HCT116 (cell line): ENCODE results near the gene EMP2. TPM values are rescaled to one million over a fixed set of nuclear protein-coding genes. Genes with fewer than 3 reads are reported as not detected.
A peak's percentile ranks its signal among the peaks of the same experiment; 100 is the strongest.

Experiments used
- ATAC-seq: fragments of 200-7000 bp; cut with Tn5 transposase; 2 replicates; pipeline ENCODE4 v1.9.1; 2020; ENCODE audit warnings: mild to moderate bottlenecking, moderate library complexity
- Bru-seq: library from RNA; stranded (reverse); fragments of 400-500 nt; gene quantifications from one replicate; lab custom pipeline; 2021; lab: Mats Ljungman, UMichigan
- BruChase-seq, 2 experiments: library from RNA; stranded (reverse); fragments of 400-500 nt; gene quantifications; one replicate each; lab custom pipeline; 2021; lab: Mats Ljungman, UMichigan
- BruUV-seq: library from RNA; stranded (reverse); fragments of 400-500 nt; replicated peaks from 2 replicates; lab custom pipeline; 2021; lab: Mats Ljungman, UMichigan
- CTCF ChIA-PET: fragments of 300-600 bp; sonication (Branson Sonifier 250); formaldehyde crosslinking; loops from one replicate; lab custom pipeline; 2021; ENCODE audit warnings: antibody characterized with exemption; lab: Charles Lee
- POLR2A ChIA-PET: fragments of 300-600, 350-600 bp; sonication (Branson Sonifier 250); formaldehyde crosslinking; loops from one replicate; lab custom pipeline; 2021; ENCODE audit warnings: antibody characterized with exemption; lab: Charles Lee
- RAD21 ChIA-PET, 2 experiments: fragments of 300-600 bp; sonication (Branson Sonifier 250); formaldehyde crosslinking; loops; one replicate each; lab custom pipeline; 2023; ENCODE audit warnings: low total read pairs in 2 of 2; ENCODE audit not compliant: uncharacterized antibody in 2 of 2, unreplicated experiment in 2 of 2, low non-redundant PET in 1 of 2; lab: Charles Lee
- DNase-seq: peaks from one replicate; pipeline ENCODE4 v3.0.0-alpha.2; 2010; ENCODE audit warnings: low read depth, low spot score
- H2AFZ ChIP-seq: fragments of 200-600 bp; shearing (Covaris generic), sonication (generic); 2 replicates; pipeline ENCODE4 v1.6.1; 2017; ENCODE audit warnings: low read depth, mixed run types, mixed read lengths, antibody characterized with exemption, low read length; ENCODE audit not compliant: poor library complexity, severe bottlenecking
- H3K27ac ChIP-seq: 2 replicates; pipeline ENCODE4 v1.5.1; 2012; ENCODE audit warnings: low read depth, low read length
- H3K27me3 ChIP-seq: fragments of 200-600 bp; sonication (generic); 2 replicates; pipeline ENCODE4 v1.6.1; 2016; ENCODE audit warnings: mixed run types, low read length, mixed read lengths; ENCODE audit not compliant: insufficient read depth
- H3K36me3 ChIP-seq, 2 experiments: fragments of 200-500 bp in 1 of 2; fragments of 200-600 bp in 1 of 2; sonication (Bioruptor generic) in 1 of 2; sonication (generic) in 1 of 2; 2 replicates each; pipeline versions ENCODE4 v1.5.1 to v1.6.1; 2014 to 2016; ENCODE audit warnings: low read length in 2 of 2, inconsistent platforms in 1 of 2, mixed read lengths in 1 of 2, mixed run types in 1 of 2; ENCODE audit not compliant: insufficient read depth in 2 of 2, control insufficient read depth in 1 of 2
- H3K4me1 ChIP-seq, 2 experiments: fragments of 200-600 bp in 1 of 2; sonication (generic) in 1 of 2; 2 replicates each; pipeline versions ENCODE4 v1.5.1 to v1.6.1; 2012 to 2017; ENCODE audit warnings: low read length in 2 of 2, inconsistent platforms in 1 of 2, mild to moderate bottlenecking in 1 of 2, mixed read lengths in 1 of 2, mixed run types in 1 of 2, moderate library complexity in 1 of 2; ENCODE audit not compliant: insufficient read depth in 2 of 2, control insufficient read depth in 1 of 2
- H3K4me2 ChIP-seq: fragments of 200-600 bp; sonication (generic); 2 replicates; pipeline ENCODE4 v1.6.1; 2017; ENCODE audit warnings: mixed run types, low read length, mixed read lengths
- H3K4me3 ChIP-seq, 2 experiments: fragments of 200-600 bp in 1 of 2; sonication (generic) in 1 of 2; replicated peaks in 1 of 2; 2 replicates each; pipeline ENCODE4 v1.5.1; 2011 to 2016; ENCODE audit warnings: low read length in 2 of 2, control low read depth in 1 of 2, low read depth in 1 of 2, mild to moderate bottlenecking in 1 of 2, mixed read lengths in 1 of 2, mixed run types in 1 of 2
- H3K79me2 ChIP-seq: fragments of 200-600 bp; sonication (generic); 2 replicates; pipeline ENCODE4 v1.6.1; 2017; ENCODE audit warnings: mild to moderate bottlenecking, mixed run types, low read length, moderate library complexity, mixed read lengths; ENCODE audit not compliant: insufficient read depth
- H3K9ac ChIP-seq: fragments of 200-600 bp; sonication (generic); 2 replicates; pipeline ENCODE4 v1.6.1; 2016; ENCODE audit warnings: low read length, mixed read lengths
- H3K9me2 ChIP-seq: fragments of 200-600 bp; sonication (generic), shearing (Covaris generic); 2 replicates; pipeline ENCODE4 v1.6.1; 2017; ENCODE audit warnings: mixed run types, mild to moderate bottlenecking, moderate library complexity; ENCODE audit not compliant: insufficient read depth
- H3K9me3 ChIP-seq, 2 experiments: fragments of 200-500 bp in 1 of 2; fragments of 200-600 bp in 1 of 2; sonication (Bioruptor generic) in 1 of 2; sonication (generic) in 1 of 2; 2 replicates each; pipeline ENCODE4 v1.6.1; 2014 to 2017; ENCODE audit warnings: low read length in 2 of 2, mixed read lengths in 2 of 2, inconsistent platforms in 1 of 2, low read depth in 1 of 2, mild to moderate bottlenecking in 1 of 2, mixed run types in 1 of 2, moderate library complexity in 1 of 2; ENCODE audit not compliant: control insufficient read depth in 1 of 2, insufficient read depth in 1 of 2
- H4K20me1 ChIP-seq: fragments of 200-600 bp; sonication (generic), shearing (Covaris generic); 2 replicates; pipeline ENCODE4 v1.6.1; 2017; ENCODE audit warnings: mixed run types, mild to moderate bottlenecking, moderate library complexity; ENCODE audit not compliant: insufficient read depth
- CBX3 ChIP-seq: IDR thresholded peaks from 2 replicates; pipeline ENCODE4 v1.6.1; 2012; ENCODE audit warnings: low read depth
- EGR1 ChIP-seq: IDR thresholded peaks from 2 replicates; pipeline ENCODE4 v1.6.1; 2012; ENCODE audit warnings: low read depth
- FOSL1 ChIP-seq: IDR thresholded peaks from 2 replicates; pipeline ENCODE4 v1.6.1; 2012; ENCODE audit warnings: low read depth
- JUND ChIP-seq: IDR thresholded peaks from 2 replicates; pipeline ENCODE4 v1.6.1; 2012
- POLR2AphosphoS5 ChIP-seq: IDR thresholded peaks from 2 replicates; pipeline ENCODE4 v1.6.1; 2011; ENCODE audit warnings: mild to moderate bottlenecking, low read depth, low read length, moderate library complexity
- RAD21 ChIP-seq: IDR thresholded peaks from 2 replicates; pipeline ENCODE4 v1.6.1; 2012; ENCODE audit warnings: low read depth, mild to moderate bottlenecking
- SIN3A ChIP-seq: IDR thresholded peaks from 2 replicates; pipeline ENCODE4 v1.6.1; 2012; ENCODE audit warnings: low read depth
- SP1 ChIP-seq: IDR thresholded peaks from 2 replicates; pipeline ENCODE4 v1.6.1; 2012; ENCODE audit warnings: low read depth
- TCF7L2 ChIP-seq: IDR thresholded peaks from 2 replicates; pipeline ENCODE4 v1.7.0; 2011; ENCODE audit warnings: borderline replicate concordance, inconsistent platforms; ENCODE audit not compliant: insufficient read depth, insufficient read length; ENCODE audit errors: extremely low read depth
- ZFX ChIP-seq: fragments of 450-650 bp; IDR thresholded peaks from 2 replicates; pipeline ENCODE4 v1.6.1; 2017
- ZNF274 ChIP-seq: fragments of 200-500 bp; sonication (Bioruptor generic); IDR thresholded peaks from 2 replicates; pipeline ENCODE4 v1.6.1; 2014; ENCODE audit warnings: mild to moderate bottlenecking, low read depth, low read length, inconsistent platforms
- intact Hi-C: fragments of 100-400 bp; cut with micrococcal nuclease; formaldehyde crosslinking; loops from 2 replicates; pipeline ENCODE4 v1.10.0; 2022
- long read RNA-seq: library from polyadenylated mRNA; unstranded; transcript quantifications from one replicate; pipeline ENCODE4 v2.0.0, GENCODE V29; 2021; ENCODE audit not compliant: unreplicated experiment
- polyA plus RNA-seq: library from polyadenylated mRNA; unstranded; fragments of >200 nt; gene quantifications from 2 replicates; pipeline ENCODE4 v1.2.1, GENCODE V29; 2012; ENCODE audit warnings: missing spikeins
- total RNA-seq: library from RNA; stranded (reverse); gene quantifications from one replicate; pipeline ENCODE4 v1.2.1, GENCODE V29; 2021; ENCODE audit not compliant: unreplicated experiment
- TF ChIP-seq, protein P1 (sequence below): IDR thresholded peaks from 2 replicates; pipeline ENCODE4 v1.6.1; 2012
- TF ChIP-seq, protein P2 (sequence below): IDR thresholded peaks from 2 replicates; pipeline ENCODE4 v1.6.1; 2012; ENCODE audit warnings: low read depth
- TF ChIP-seq, protein P3 (sequence below): IDR thresholded peaks from 2 replicates; pipeline ENCODE4 v1.6.1; 2011; ENCODE audit warnings: mild to moderate bottlenecking, low read length, moderate library complexity; ENCODE audit not compliant: insufficient replicate concordance; ENCODE audit errors: extremely low read depth

EMP2 gene, protein sequence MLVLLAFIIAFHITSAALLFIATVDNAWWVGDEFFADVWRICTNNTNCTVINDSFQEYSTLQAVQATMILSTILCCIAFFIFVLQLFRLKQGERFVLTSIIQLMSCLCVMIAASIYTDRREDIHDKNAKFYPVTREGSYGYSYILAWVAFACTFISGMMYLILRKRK
- total RNA-seq (32.6 TPM), Bru-seq, nascent RNA (percentile 56 among the genes with signal in this experiment), BruChase-seq, experiment 1, labeled RNA remaining after a 6-hour chase (percentile 74 among the genes with signal in this experiment), BruChase-seq, experiment 2, labeled RNA remaining after a 2-hour chase (percentile 55 among the genes with signal in this experiment)
- polyA plus RNA-seq: 22.0 and 26.1 TPM in 2 replicates
- long read RNA-seq, full-length matches to known transcripts: 20 of 33 reads
- long read RNA-seq, partial matches to known transcripts: 1 of 33 reads
- long read RNA-seq, other reads (novel, unspliced or antisense): 12 of 33 reads

- Histone ChIP-seq H3K4me3 (peak within 1 kb of the TSS; percentile 68 to 83), H3K27me3 (no peaks in the 10 kb centered on the region), H4K20me1 (no peaks in the 10 kb centered on the region), H3K36me3 (no peaks in the 10 kb centered on the region), H2AFZ (peak within 1 kb of the TSS; percentile 42), H3K4me1 (peaks cover 38 to 47% of the 10 kb centered on the region in 2 experiments), H3K79me2 (peaks cover 16% of the 10 kb centered on the region), H3K9me3 (no peaks in the 10 kb centered on the region), H3K9ac (peak within 1 kb of the TSS; percentile 84), H3K27ac (peak within 1 kb of the TSS; percentile 88), H3K4me2 (peak within 1 kb of the TSS; percentile 99), H3K9me2 (no peaks in the 10 kb centered on the region)
- ChIA-PET RAD21 (no interaction called here), POLR2A (interaction anchor here (0.6 to 1.4 kb wide), 3 partner anchors 10 to 1387 kb away, joined by 3 to 4 read pairs (median 3); no protein-coding TSS in a partner anchor), CTCF (interaction anchor here (1.0 to 1.7 kb wide), 3 partner anchors 13 to 339 kb away, joined by 4 to 7 read pairs (median 4); no protein-coding TSS in a partner anchor)
- ATAC-seq: peak; percentile 90
- no TSS peak for BruUV-seq
- peak; percentile 36 for DNase-seq
- intact Hi-C loops: loop anchor here (5.0 kb wide), 2 partner anchors 157 to 337 kb away; no protein-coding TSS in a partner anchor
- TF ChIP-seq SP1 (peak; percentile 55), ZFX (peak; percentile 43; the same call in 1 of the 2 replicates), RAD21 (peak; percentile 51; the same call in 1 of the 2 replicates), EGR1 (peak; percentile 89), TCF7L2 (peak; percentile 59), CBX3 (peak; percentile 60; the same call in 1 of the 2 replicates), JUND (no peak), SIN3A (peak; percentile 69; the same call in 1 of the 2 replicates), POLR2AphosphoS5 (0 out of 2 replicates have a peak, but pooled peaks have one; percentile 44), FOSL1 (no peak), ZNF274 (no peak)
- TF ChIP-seq, protein P1, sequence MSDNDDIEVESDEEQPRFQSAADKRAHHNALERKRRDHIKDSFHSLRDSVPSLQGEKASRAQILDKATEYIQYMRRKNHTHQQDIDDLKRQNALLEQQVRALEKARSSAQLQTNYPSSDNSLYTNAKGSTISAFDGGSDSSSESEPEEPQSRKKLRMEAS: peak; percentile 78
- TF ChIP-seq, protein P2, sequence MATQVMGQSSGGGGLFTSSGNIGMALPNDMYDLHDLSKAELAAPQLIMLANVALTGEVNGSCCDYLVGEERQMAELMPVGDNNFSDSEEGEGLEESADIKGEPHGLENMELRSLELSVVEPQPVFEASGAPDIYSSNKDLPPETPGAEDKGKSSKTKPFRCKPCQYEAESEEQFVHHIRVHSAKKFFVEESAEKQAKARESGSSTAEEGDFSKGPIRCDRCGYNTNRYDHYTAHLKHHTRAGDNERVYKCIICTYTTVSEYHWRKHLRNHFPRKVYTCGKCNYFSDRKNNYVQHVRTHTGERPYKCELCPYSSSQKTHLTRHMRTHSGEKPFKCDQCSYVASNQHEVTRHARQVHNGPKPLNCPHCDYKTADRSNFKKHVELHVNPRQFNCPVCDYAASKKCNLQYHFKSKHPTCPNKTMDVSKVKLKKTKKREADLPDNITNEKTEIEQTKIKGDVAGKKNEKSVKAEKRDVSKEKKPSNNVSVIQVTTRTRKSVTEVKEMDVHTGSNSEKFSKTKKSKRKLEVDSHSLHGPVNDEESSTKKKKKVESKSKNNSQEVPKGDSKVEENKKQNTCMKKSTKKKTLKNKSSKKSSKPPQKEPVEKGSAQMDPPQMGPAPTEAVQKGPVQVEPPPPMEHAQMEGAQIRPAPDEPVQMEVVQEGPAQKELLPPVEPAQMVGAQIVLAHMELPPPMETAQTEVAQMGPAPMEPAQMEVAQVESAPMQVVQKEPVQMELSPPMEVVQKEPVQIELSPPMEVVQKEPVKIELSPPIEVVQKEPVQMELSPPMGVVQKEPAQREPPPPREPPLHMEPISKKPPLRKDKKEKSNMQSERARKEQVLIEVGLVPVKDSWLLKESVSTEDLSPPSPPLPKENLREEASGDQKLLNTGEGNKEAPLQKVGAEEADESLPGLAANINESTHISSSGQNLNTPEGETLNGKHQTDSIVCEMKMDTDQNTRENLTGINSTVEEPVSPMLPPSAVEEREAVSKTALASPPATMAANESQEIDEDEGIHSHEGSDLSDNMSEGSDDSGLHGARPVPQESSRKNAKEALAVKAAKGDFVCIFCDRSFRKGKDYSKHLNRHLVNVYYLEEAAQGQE: no peak
- TF ChIP-seq, protein P3, sequence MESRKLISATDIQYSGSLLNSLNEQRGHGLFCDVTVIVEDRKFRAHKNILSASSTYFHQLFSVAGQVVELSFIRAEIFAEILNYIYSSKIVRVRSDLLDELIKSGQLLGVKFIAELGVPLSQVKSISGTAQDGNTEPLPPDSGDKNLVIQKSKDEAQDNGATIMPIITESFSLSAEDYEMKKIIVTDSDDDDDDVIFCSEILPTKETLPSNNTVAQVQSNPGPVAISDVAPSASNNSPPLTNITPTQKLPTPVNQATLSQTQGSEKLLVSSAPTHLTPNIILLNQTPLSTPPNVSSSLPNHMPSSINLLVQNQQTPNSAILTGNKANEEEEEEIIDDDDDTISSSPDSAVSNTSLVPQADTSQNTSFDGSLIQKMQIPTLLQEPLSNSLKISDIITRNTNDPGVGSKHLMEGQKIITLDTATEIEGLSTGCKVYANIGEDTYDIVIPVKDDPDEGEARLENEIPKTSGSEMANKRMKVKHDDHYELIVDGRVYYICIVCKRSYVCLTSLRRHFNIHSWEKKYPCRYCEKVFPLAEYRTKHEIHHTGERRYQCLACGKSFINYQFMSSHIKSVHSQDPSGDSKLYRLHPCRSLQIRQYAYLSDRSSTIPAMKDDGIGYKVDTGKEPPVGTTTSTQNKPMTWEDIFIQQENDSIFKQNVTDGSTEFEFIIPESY: no peak
These were observed at the start of gene EMP2 for GRCh38 chr16:10579965-10580882. EMP2 (minus strand) TSS chr16:10580598; CDS start chr16:10547617, 32,981 bp downstream.
